ENCODE measurements around the gene LRP2. TPM values are rescaled to one million over a fixed set of nuclear protein-coding genes. Genes with fewer than 3 reads are reported as not detected.

Gene LRP2
- total RNA-seq, 4 donors from 2014 or later, result 0.65 TPM; not detected in 3

DNA sequence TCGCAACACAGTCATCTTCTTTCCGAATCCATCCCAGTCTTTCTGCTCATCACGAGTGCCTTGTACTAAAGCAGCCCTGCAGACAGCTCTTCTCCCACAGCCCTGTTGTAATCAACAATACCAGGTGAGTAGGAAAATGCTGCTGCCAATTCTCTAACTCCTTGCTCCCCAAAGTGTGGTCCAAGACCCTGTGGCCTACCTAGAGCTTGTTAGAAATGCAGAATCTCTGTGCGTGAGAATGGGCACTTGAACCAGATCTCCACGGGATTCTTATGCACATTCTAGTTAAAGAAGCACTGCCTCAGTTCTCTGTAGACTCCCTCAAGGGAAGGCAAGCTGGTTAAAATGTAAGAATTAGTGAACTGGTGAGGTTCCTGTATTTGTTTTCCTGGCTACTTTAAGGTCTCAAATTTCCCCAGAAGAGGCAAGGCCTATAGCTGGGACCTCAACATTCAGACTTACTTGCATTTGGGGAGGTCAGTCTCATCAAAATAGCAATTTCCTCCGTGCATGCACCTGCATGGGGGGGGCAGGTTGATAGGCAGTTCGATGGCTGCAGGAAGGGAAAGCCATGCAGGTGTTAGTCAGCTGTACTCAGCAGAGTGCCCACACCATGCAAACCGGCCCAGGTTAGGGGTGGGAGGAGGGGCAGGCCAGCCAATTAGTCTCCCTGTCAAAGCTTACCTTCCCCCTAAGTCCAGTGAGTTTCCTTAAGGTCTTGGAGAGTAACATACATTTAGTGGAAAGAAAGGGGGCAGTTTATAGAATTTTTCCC is 222.2 kb downstream of the LRP2 start:
- TF ChIP-seq, protein P1, sequence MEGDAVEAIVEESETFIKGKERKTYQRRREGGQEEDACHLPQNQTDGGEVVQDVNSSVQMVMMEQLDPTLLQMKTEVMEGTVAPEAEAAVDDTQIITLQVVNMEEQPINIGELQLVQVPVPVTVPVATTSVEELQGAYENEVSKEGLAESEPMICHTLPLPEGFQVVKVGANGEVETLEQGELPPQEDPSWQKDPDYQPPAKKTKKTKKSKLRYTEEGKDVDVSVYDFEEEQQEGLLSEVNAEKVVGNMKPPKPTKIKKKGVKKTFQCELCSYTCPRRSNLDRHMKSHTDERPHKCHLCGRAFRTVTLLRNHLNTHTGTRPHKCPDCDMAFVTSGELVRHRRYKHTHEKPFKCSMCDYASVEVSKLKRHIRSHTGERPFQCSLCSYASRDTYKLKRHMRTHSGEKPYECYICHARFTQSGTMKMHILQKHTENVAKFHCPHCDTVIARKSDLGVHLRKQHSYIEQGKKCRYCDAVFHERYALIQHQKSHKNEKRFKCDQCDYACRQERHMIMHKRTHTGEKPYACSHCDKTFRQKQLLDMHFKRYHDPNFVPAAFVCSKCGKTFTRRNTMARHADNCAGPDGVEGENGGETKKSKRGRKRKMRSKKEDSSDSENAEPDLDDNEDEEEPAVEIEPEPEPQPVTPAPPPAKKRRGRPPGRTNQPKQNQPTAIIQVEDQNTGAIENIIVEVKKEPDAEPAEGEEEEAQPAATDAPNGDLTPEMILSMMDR (IDR thresholded peaks at IDR 0.05; ENCODE audit: low read depth), result no peak

DNA sequence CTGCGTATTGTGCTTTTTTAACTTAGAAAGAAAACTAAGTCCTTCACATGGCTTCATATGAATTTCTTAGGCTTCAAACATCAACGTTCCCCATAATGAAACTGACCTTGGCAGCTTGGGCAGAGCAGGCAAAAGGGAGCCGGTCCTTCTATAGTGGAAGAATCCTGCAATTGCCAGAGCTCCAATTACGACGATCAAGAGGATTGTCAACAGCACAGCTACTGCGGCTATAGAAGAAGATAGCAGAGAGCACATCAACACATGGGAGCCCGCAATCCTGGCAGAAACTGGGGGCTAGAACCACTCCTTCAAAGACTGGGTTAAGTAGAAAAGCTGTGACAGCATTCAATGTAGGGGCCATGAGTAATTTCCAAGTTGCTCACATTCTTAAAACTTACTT is 223.2 kb downstream of the LRP2 start:
- TF ChIP-seq, protein P1 (IDR thresholded peaks at IDR 0.05; ENCODE audit: low read depth), result no peak

DNA sequence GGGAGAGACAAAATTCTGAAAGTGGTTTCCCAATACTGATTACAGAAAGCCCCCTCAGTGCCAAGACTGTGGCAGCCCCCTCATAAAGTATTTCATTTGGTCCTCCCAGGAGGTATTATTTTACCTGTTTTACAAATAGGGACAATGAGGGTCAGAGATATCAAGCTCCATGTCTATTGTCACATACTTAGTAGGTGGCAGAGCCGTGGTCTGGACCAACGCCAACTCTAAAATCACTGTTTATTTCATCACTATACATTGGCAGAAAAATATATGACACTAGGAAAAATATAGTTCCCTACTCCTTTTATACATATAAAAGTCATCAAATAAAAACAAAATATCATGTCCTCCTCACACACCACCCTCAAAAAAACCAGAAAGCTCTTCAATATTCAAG is 224.4 kb downstream of the LRP2 start:
- TF ChIP-seq, protein P1 (IDR thresholded peaks at IDR 0.05; ENCODE audit: low read depth), result no peak

GRCh38 chr2:169136885-169137534 is 225.3 kb downstream of the LRP2 start:
- TF ChIP-seq, protein P1 (IDR thresholded peaks at IDR 0.05; ENCODE audit: low read depth), result no peak

DNA sequence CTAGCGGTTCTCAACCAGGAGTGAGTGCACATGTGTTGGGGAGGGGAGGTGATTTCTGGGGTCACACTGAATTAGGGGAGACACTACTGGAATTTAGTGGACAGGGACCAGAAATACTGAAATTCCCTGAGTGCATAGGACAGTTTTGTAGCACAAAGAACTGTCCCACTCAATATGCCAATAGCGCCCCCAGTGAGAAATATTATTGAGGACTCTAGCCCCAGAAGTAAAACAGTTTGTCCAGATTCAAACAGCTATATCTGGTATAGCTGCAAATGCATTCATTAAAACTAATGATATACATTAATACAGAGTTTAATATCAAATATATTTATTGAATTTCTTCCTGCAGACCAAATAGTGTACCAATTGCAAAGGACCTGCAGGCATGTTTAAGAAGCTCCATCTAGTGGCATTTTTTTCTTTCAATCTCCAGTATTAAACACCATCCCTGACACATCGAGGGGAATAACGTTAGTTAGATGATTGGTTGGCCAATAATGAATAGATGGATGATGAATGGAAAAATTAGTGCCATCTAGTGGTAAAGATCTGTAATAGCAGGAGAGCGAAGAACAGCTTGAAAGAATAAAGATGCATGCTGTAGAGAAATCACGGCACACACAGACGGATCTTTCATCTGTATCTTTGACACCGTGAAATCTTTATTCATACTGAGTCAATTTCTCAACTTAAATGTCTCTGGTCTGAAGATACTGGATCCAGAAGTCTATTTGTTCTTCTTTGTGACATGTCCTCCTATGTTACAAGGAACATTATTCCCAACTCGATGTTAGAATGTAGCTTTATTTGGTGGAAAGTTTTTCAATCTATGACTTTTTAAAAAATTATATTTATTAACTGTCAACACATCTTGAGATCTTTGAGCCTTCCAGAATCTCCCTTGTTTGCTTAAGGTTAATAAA is 230.5 kb downstream of the LRP2 start:
- TF ChIP-seq, protein P1 (IDR thresholded peaks at IDR 0.05; ENCODE audit: low read depth), result no peak

DNA sequence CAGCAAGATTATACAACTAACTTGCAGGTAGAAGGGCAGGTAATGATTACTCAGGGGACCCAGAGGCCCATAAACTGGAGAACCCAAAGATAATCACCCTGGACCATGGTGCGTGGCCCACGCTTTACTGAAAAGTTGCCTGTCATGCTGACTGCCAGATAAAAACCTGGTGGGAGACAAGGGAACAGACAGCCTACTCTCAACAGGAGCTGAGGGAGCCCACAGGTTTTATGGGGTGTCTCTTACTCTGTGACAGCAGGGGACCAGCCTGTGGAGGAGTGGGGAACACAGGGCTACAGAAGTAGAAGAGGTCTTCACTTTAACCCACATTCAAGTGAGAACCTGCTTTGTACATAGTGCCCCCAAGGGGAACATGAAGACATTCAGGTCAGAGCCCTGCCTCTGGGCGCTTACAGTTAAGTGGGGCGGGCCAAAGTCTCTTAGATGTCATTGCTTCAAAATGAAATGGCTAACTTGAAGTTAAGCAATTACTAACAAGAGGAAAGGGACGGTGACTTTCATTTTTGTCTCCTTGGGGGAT is 232.6 kb downstream of the LRP2 start:
- TF ChIP-seq, protein P1 (IDR thresholded peaks at IDR 0.05; ENCODE audit: low read depth), result no peak
